ENCODE data around the gene ADD3. TPM values are rescaled to one million over a fixed set of nuclear protein-coding genes. Genes with fewer than 3 reads are reported as not detected.
A peak's percentile ranks its signal among the peaks of the same experiment; 100 is the strongest.

Gene ADD3
- total and polyA plus RNA-seq, 8 donors: 31.9 to 83.3 (median 47.2) TPM

DNA sequence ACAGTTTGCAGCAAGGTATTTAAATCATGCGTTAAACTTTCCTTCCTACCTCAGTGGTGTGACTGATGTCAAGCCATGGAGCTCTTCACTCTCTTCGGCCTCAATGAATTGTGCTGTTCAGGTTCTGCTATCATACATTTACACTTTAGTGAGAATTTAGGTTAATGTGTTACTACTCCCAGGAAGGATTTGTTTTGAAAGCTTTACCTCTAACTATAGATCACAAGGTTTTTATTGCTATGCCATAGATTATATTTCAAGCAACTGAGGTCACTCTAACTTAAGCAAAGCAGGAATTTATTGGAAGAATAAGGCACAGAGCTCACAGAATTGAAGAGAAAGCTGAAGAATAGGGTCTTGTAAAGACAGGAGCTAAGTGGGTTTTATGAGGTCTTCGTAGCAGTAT is 11.0 kb upstream of the ADD3 start:
- Histone ChIP-seq H3K4me3 (no peak overlapping the region), H3K27me3 (no peaks in the 10 kb centered on the region), H3K9me3 (no peaks in the 10 kb centered on the region), H3K4me1 (peaks cover 16 to 45% (median 37%) of the 10 kb centered on the region in 3 donors), H3K36me3 (no peaks in the 10 kb centered on the region), H3K27ac (peak overlapping the region; percentile 9 to 67 (median 25))
- no peak for ATAC-seq
- intact Hi-C loops (cut with DNase I): no loop called here
- FAIRE-seq: peak; percentile 41
- no peak for DNase-seq
- WGBS, 2 donors: 38 to 61% methylated on average over 3 of the region's 3 CpGs
- TF ChIP-seq, protein P1, sequence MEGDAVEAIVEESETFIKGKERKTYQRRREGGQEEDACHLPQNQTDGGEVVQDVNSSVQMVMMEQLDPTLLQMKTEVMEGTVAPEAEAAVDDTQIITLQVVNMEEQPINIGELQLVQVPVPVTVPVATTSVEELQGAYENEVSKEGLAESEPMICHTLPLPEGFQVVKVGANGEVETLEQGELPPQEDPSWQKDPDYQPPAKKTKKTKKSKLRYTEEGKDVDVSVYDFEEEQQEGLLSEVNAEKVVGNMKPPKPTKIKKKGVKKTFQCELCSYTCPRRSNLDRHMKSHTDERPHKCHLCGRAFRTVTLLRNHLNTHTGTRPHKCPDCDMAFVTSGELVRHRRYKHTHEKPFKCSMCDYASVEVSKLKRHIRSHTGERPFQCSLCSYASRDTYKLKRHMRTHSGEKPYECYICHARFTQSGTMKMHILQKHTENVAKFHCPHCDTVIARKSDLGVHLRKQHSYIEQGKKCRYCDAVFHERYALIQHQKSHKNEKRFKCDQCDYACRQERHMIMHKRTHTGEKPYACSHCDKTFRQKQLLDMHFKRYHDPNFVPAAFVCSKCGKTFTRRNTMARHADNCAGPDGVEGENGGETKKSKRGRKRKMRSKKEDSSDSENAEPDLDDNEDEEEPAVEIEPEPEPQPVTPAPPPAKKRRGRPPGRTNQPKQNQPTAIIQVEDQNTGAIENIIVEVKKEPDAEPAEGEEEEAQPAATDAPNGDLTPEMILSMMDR (IDR thresholded peaks at IDR 0.05): no peak

GRCh38 chr10:109997233-109997632 is 10.6 kb upstream of the ADD3 start:
- Histone ChIP-seq H3K27me3 (no peaks in the 10 kb centered on the region), H3K36me3 (no peaks in the 10 kb centered on the region), H3K4me1 (peaks cover 16 to 45% (median 37%) of the 10 kb centered on the region in 3 donors), H3K27ac (peak overlapping the region in 1 of 4 donors; percentile 20), H3K4me3 (no peak overlapping the region), H3K9me3 (no peaks in the 10 kb centered on the region)
- no peak for FAIRE-seq
- no peak for ATAC-seq
- intact Hi-C loops (cut with DNase I): no loop called here
- 90 to 92% methylated on average over 2 of the region's 2 CpGs for WGBS, 2 donors
- no peak for DNase-seq
- TF ChIP-seq, protein P1 (IDR thresholded peaks at IDR 0.05): no peak

DNA sequence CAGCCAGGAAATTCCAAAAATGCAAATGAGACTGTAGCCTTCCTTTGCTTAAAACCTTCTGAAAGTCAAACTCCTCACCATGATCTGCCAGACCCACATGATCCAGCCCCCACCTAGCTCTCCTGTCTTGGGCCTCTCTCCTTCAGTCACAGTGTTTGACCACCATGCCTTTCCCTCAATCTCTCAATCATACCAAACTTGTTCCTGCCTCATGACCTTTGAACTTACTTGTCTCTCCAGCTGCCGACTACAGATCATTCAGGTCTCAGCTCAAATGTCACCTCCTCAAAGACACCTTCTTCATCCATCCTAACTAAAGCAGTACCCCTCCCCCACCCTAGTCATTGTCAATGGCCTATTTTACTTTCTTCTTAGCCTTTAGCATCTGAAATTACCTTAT is 9.3 kb upstream of the ADD3 start:
- Histone ChIP-seq H3K4me1 (peaks cover 16 to 55% (median 48%) of the 10 kb centered on the region in 3 donors), H3K9me3 (no peaks in the 10 kb centered on the region), H3K4me3 (no peak overlapping the region), H3K27ac (no peak overlapping the region), H3K27me3 (no peaks in the 10 kb centered on the region), H3K36me3 (no peaks in the 10 kb centered on the region)
- ATAC-seq (no peak), DNase-seq (no peak), FAIRE-seq (no peak)
- WGBS, 2 donors: 15 to 27% methylated on average over 1 of the region's 1 CpG
- intact Hi-C loops (cut with DNase I): no loop called here
- TF ChIP-seq, protein P1 (IDR thresholded peaks at IDR 0.05): no peak

DNA sequence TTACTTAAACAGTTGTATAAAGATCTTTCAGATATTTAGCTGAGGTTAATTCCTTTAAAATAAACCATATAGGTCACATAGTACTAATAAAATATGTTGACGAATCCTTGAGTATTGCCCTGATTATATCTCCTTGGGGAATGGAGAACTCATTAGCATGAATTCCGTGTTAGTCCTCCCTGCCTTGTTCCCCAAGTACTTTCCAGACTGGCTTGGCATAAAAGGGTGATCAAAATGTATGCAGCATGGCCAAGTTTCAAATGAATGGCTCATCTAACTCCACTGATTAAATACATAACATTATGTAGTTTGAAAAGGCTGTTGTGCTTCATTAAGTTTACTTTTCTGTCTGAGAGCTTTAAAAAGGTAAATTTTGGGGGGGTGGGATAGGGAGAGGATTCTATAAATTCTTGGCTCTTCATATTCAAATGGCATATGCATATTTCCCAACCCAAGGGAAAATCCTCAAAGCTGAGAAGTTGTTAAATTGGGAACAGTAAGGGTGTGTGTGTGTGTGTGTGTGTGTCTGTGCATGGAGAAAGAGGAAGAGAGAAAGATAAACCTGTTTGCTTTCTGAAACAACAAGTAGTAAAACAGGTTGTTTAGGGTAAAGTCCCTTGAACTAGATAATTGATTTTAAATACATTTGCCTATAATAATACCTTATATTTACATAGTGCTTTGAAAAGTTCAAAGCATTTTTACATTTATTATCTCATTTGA is 4.8 kb upstream of the ADD3 start:
- Histone ChIP-seq H3K27me3 (no peaks in the 10 kb centered on the region), H3K9me3 (no peaks in the 10 kb centered on the region), H3K4me3 (no peak overlapping the region), H3K4me1 (peaks cover 4 to 44% (median 26%) of the 10 kb centered on the region in 3 donors), H3K36me3 (no peaks in the 10 kb centered on the region), H3K27ac (peak overlapping the region in 2 of 4 donors; percentile 44 to 45)
- 47 to 50% methylated on average over 2 of the region's 2 CpGs for WGBS, 2 donors
- ATAC-seq: no peak
- intact Hi-C loops (cut with DNase I): no loop called here
- TF ChIP-seq, protein P1 (IDR thresholded peaks at IDR 0.05): no peak
- DNase-seq: no peak
- peak; percentile 13 for FAIRE-seq

DNA sequence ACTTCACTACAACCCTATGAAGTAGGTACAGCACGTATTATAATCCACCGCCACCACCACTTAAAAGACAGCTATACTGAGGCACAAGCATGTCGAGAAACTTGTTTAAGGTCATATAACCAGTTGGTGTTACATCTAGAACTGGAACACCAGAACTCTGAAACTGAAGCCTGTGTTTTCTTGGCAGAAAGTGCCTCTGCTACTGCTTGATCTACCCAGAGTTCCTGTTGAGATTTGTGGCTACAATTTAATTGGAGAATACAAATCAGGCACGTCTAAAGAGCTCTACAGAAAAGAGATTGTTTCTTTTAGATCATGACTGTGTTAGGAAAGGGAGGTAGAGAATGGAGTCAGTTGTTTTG is 4.3 kb upstream of the ADD3 start:
- Histone ChIP-seq H3K4me3 (no peak overlapping the region), H3K27me3 (no peaks in the 10 kb centered on the region), H3K27ac (peak overlapping the region in 2 of 4 donors; percentile 44 to 45), H3K9me3 (no peaks in the 10 kb centered on the region), H3K36me3 (no peaks in the 10 kb centered on the region), H3K4me1 (peaks cover 4 to 41% (median 26%) of the 10 kb centered on the region in 3 donors)
- FAIRE-seq: no peak
- no peak for ATAC-seq
- no peak for DNase-seq
- TF ChIP-seq, protein P1 (IDR thresholded peaks at IDR 0.05): no peak
- whole genome bisulfite sequencing, 2 donors: 21% methylated on average over 4 of the region's 4 CpGs
- intact Hi-C loops (cut with DNase I): no loop called here

Data from pancreas (tissue), 10 donors.